IMR-90 (cell line): ENCODE data around the gene CDNF. TPM values are rescaled to one million over a fixed set of nuclear protein-coding genes. Genes with fewer than 3 reads are reported as not detected.
A peak's percentile ranks its signal among the peaks of the same experiment; 100 is the strongest.

Experiments used
- ATAC-seq: fragments of 200-7000 bp; cut with Tn5 transposase; 2 replicates; pipeline ENCODE4 v1.9.1; 2020; ENCODE audit warnings: low read depth, mild to moderate bottlenecking, moderate library complexity
- BruUV-seq: library from RNA; stranded (reverse); fragments of 400-500 nt; replicated peaks from 2 replicates; lab custom pipeline; 2021; lab: Mats Ljungman, UMichigan
- CTCF ChIA-PET: fragments of 300-600 bp; formaldehyde crosslinking; extraction: SDS; loops from one replicate; lab custom pipeline; 2021; ENCODE audit warnings: antibody characterized with exemption; lab: Yijun Ruan, JAX
- POLR2A ChIA-PET: fragments of 300-600 bp; sonication (Branson Sonifier 250); formaldehyde crosslinking; loops from one replicate; lab custom pipeline; 2022; ENCODE audit warnings: antibody characterized with exemption; ENCODE audit not compliant: unreplicated experiment; lab: Charles Lee
- DNase-seq: peaks from one replicate; pipeline ENCODE4 v3.0.0; 2013
- H2AFZ ChIP-seq: replicated peaks from 2 replicates; pipeline ENCODE3; 2013; ENCODE audit warnings: low read length, mild to moderate bottlenecking; ENCODE audit not compliant: poor library complexity
- H2AK5ac ChIP-seq: 2 replicates; pipeline ENCODE4 v1.6.1; 2013; ENCODE audit warnings: low read depth, low read length, inconsistent platforms
- H2AK9ac ChIP-seq: replicated peaks from 2 replicates; pipeline ENCODE3; 2013; ENCODE audit warnings: mild to moderate bottlenecking, low read depth, low read length, moderate library complexity; ENCODE audit not compliant: poor library complexity
- H2BK120ac ChIP-seq: 2 replicates; pipeline ENCODE4 v1.6.1; 2013; ENCODE audit warnings: low read depth, low read length, inconsistent platforms
- H2BK15ac ChIP-seq: 3 replicates; pipeline ENCODE4 v1.6.1; 2013; ENCODE audit warnings: low read depth, low read length, inconsistent platforms
- H2BK20ac ChIP-seq: 2 replicates; pipeline ENCODE4 v1.6.1; 2013; ENCODE audit warnings: low read depth, mild to moderate bottlenecking, inconsistent platforms, low read length, moderate library complexity
- H2BK5ac ChIP-seq: 2 replicates; pipeline ENCODE4 v1.6.1; 2013; ENCODE audit warnings: mild to moderate bottlenecking, low read depth, low read length, inconsistent platforms; ENCODE audit not compliant: poor library complexity, severe bottlenecking
- H3K14ac ChIP-seq: replicated peaks from 2 replicates; pipeline ENCODE4 v1.6.1; 2013; ENCODE audit warnings: low read depth, low read length, inconsistent platforms
- H3K18ac ChIP-seq: 2 replicates; pipeline ENCODE4 v1.6.1; 2013; ENCODE audit warnings: low read depth, low read length, control low read depth
- H3K23ac ChIP-seq: 2 replicates; pipeline ENCODE4 v1.6.1; 2013; ENCODE audit warnings: low read depth, low read length, inconsistent platforms
- H3K27ac ChIP-seq: 2 replicates; pipeline ENCODE4 v1.5.1; 2013; ENCODE audit warnings: mild to moderate bottlenecking, control low read depth, low read length; ENCODE audit not compliant: insufficient read depth
- H3K27me3 ChIP-seq: 2 replicates; pipeline ENCODE4 v1.6.1; 2013; ENCODE audit warnings: low read length; ENCODE audit not compliant: control insufficient read depth, insufficient read depth
- H3K36me3 ChIP-seq: 2 replicates; pipeline ENCODE4 v1.6.1; 2013; ENCODE audit warnings: low read length, mixed read lengths; ENCODE audit not compliant: control insufficient read depth, insufficient read depth
- H3K4ac ChIP-seq: 2 replicates; pipeline ENCODE4 v1.6.1; 2013; ENCODE audit warnings: low read depth, low read length, inconsistent platforms
- H3K4me1 ChIP-seq: 2 replicates; pipeline ENCODE4 v1.6.1; 2013; ENCODE audit warnings: low read length, mixed read lengths; ENCODE audit not compliant: control insufficient read depth, insufficient read depth
- H3K4me2 ChIP-seq: 2 replicates; pipeline ENCODE4 v1.6.1; 2013; ENCODE audit warnings: low read depth, mild to moderate bottlenecking, control low read depth, low read length, moderate library complexity
- H3K4me3 ChIP-seq: 2 replicates; pipeline ENCODE4 v1.5.1; 2013; ENCODE audit warnings: low read depth, mild to moderate bottlenecking, control low read depth, low read length, moderate library complexity; ENCODE audit not compliant: insufficient read depth
- H3K56ac ChIP-seq: 2 replicates; pipeline ENCODE4 v1.6.1; 2013; ENCODE audit warnings: low read length, inconsistent platforms; ENCODE audit not compliant: insufficient read depth; ENCODE audit errors: extremely low read depth
- H3K79me1 ChIP-seq, 2 experiments: 2 replicates each; pipeline ENCODE4 v1.6.1; 2013; ENCODE audit warnings: low read length in 2 of 2, inconsistent platforms in 1 of 2, low read depth in 1 of 2
- H3K9ac ChIP-seq: 2 replicates; pipeline ENCODE4 v1.6.1; 2013; ENCODE audit warnings: low read depth, low read length, control low read depth
- H3K9me1 ChIP-seq: 2 replicates; pipeline ENCODE4 v1.6.1; 2013; ENCODE audit warnings: low read length, inconsistent platforms; ENCODE audit not compliant: insufficient read depth
- H3K9me3 ChIP-seq: 2 replicates; pipeline ENCODE4 v1.6.1; 2013; ENCODE audit warnings: low read length; ENCODE audit not compliant: control insufficient read depth, insufficient read depth
- H4K20me1 ChIP-seq: 2 replicates; pipeline ENCODE4 v1.6.1; 2013; ENCODE audit warnings: low read length, inconsistent platforms; ENCODE audit not compliant: insufficient read depth
- H4K5ac ChIP-seq: 2 replicates; pipeline ENCODE4 v1.6.1; 2013; ENCODE audit warnings: mild to moderate bottlenecking, low read depth, low read length, control low read depth
- H4K8ac ChIP-seq, 2 experiments: 2 replicates each; pipeline ENCODE4 v1.6.1; 2013; ENCODE audit warnings: low read depth in 2 of 2, low read length in 2 of 2, control low read depth in 1 of 2, inconsistent platforms in 1 of 2
- H4K91ac ChIP-seq: 2 replicates; pipeline ENCODE4 v1.6.1; 2013; ENCODE audit warnings: low read depth, low read length, inconsistent platforms; ENCODE audit not compliant: insufficient read depth
- BHLHE40 ChIP-seq: fragments of 150-350 bp; IDR thresholded peaks from 2 replicates; pipeline ENCODE4 v1.6.1; 2016; ENCODE audit warnings: mild to moderate bottlenecking, low read depth, low read length
- CEBPB ChIP-seq: IDR thresholded peaks from 2 replicates; pipeline ENCODE4 v1.6.1; 2012; ENCODE audit warnings: low read depth, low read length, improper control_type of control experiment
- RCOR1 ChIP-seq: IDR thresholded peaks from 2 replicates; pipeline ENCODE4 v1.6.1; 2012; ENCODE audit warnings: mild to moderate bottlenecking, low read length, improper control_type of control experiment; ENCODE audit not compliant: insufficient replicate concordance
- RFX5 ChIP-seq: IDR thresholded peaks from 2 replicates; pipeline ENCODE4 v1.8.0; 2012; ENCODE audit warnings: low read depth, mild to moderate bottlenecking, low read length, moderate library complexity
- WGBS, 2 experiments: methylation state at CpG; one replicate each; pipeline versions ENCODE4 v1.1.5 to v1.1.7; 2013; ENCODE audit warnings: missing lambda C conversion rate in 2 of 2; ENCODE audit not compliant: insufficient read length in 1 of 2; ENCODE audit errors: extremely low coverage in 2 of 2; 5-methylcytosine and 5-hydroxymethylcytosine counted together
- dilution Hi-C: fragments of 300-500 bp; cut with HindIII; formaldehyde crosslinking; loops from one replicate; pipeline ENCODE4 v1.14.3; 2018; ENCODE audit warnings: low sequenced_read_pairs; ENCODE audit not compliant: unreplicated experiment
- in situ Hi-C: fragments of 300-500 bp; cut with MboI; formaldehyde crosslinking; loops from 3 replicates; pipeline ENCODE4 v1.14.3; 2019; ENCODE audit warnings: low sequenced_read_pairs, inconsistent platforms, mixed read lengths
- intact Hi-C: fragments of 100-400 bp; cut with micrococcal nuclease; formaldehyde crosslinking; loops from 2 replicates; pipeline ENCODE4 v1.10.0; 2022
- polyA plus RNA-seq, 3 experiments: library from polyadenylated mRNA; depleted of rRNA; stranded (reverse); fragments of >200 nt; gene quantifications; 2 replicates each; pipeline ENCODE4 v1.2.3, GENCODE V29; 2012; ENCODE audit warnings: low replicate concordance in 1 of 3
- total RNA-seq: library from RNA; depleted of rRNA; stranded (reverse); fragments of >200 nt; gene quantifications from 2 replicates; pipeline ENCODE4 v1.2.3, GENCODE V29; 2012

Gene CDNF
- total and polyA plus RNA-seq, 2 of the 4 experiments (the other 2 are of a cell fraction), result 0.72 to 1.3 TPM

- no peak for TF ChIP-seq RFX5
- TF ChIP-seq CEBPB, result no peak
- no peak for TF ChIP-seq BHLHE40
- TF ChIP-seq RCOR1, result no peak
- no TSS peak for BruUV-seq
- Histone ChIP-seq H3K27ac (no peak overlapping the region), H4K8ac (peak overlapping the region; percentile 12 to 49; a peak in 3 of 4 replicates), H4K20me1 (no peaks in the 10 kb centered on the region), H3K36me3 (no peaks in the 10 kb centered on the region), H3K4me2 (no peak overlapping the region), H3K14ac (peak overlapping the region; percentile 55), H3K18ac (no peak overlapping the region), H3K4me3 (no peak overlapping the region), H2BK20ac (peak overlapping the region; percentile 91), H3K4me1 (peaks cover 3% of the 10 kb centered on the region), H2BK120ac (peak overlapping the region; percentile 79), H3K4ac (peak overlapping the region; percentile 73), H3K9me3 (no peaks in the 10 kb centered on the region), H3K9ac (no peak overlapping the region), H3K27me3 (peaks cover 2% of the 10 kb centered on the region), H3K23ac (no peak overlapping the region; the same call in 1 of the 2 replicates), H2AK9ac (no peak overlapping the region), H2AFZ (peak overlapping the region; percentile 38), H2BK15ac (peak overlapping the region; percentile 79; the same call in 1 of the 3 replicates), H3K79me1 (peaks cover 0 to 4% of the 10 kb centered on the region in 2 experiments; a peak in 1 of 4 replicates), H3K56ac (no peak overlapping the region), H3K9me1 (peaks cover 4% of the 10 kb centered on the region; the same call in 1 of the 2 replicates), H4K91ac (peak overlapping the region; percentile 72), H2AK5ac (peak overlapping the region; percentile 92), H2BK5ac (no peak overlapping the region), H4K5ac (no peak overlapping the region)
- dilution Hi-C loops (no loop called here), in situ Hi-C loops (loop anchor here (5.0 to 25.0 kb wide), 3 partner anchors 226 to 633 kb away; no protein-coding TSS in a partner anchor), intact Hi-C loops (loop anchor here (5.0 to 10.0 kb wide), 2 partner anchors 163 to 626 kb away; no protein-coding TSS in a partner anchor)
- ATAC-seq (no peak), DNase-seq (no peak)
- WGBS, 2 experiments, result 100% methylated on average over 3 of the region's 5 CpGs; no CpG with 5 or more reads in 1 of the 2 experiments
- POLR2A ChIA-PET, result no interaction called here
- CTCF ChIA-PET, result no interaction called here
Measured at GRCh38 chr10:14820775-14821154, 17.1 kb downstream of the CDNF start.
